ENCODE data around the gene SYT15. TPM values are rescaled to one million over a fixed set of nuclear protein-coding genes. Genes with fewer than 3 reads are reported as not detected.

Gene SYT15
- total RNA-seq, 2 donors from 2014 or later: 2.6 to 7.1 TPM

Other genes starting within 250 kb of the SYT15 start
- gene ANXA8L1, start 203.4 kb upstream of the SYT15 start, total RNA-seq: not detected
- not detected for gene NPY4R, start 113.2 kb upstream of the SYT15 start, total RNA-seq
- 1 to 10 TPM in 1 of 2 donors, under 1 TPM in 1; 0.27 to 4.8 TPM for gene GPRIN2, start 22.5 kb upstream of the SYT15 start, total RNA-seq